Measurements from ENCODE around the gene TEX261. TPM values are rescaled to one million over a fixed set of nuclear protein-coding genes. Genes with fewer than 3 reads are reported as not detected.

Gene TEX261
- total and polyA plus RNA-seq, 2 donors (not counting 3 experiments of a cell fraction or from before 2014, with no cell fraction given), result 71.2 to 98.1 TPM

- no peak for DNase-seq (ENCODE audit: low read depth, low spot score)
- dilution Hi-C loops (cut with MboI; ENCODE audit: extremely low pct_ligation_motif_present, low sequenced_read_pairs) (no loop called here), intact Hi-C loops (cut with micrococcal nuclease) (no loop called here)
- H3K4me2 ChIP-seq (ENCODE audit: insufficient read depth, low read length), result no peak overlapping the region
- no peak overlapping the region for H2AFZ ChIP-seq (ENCODE audit: low read depth, low read length)
- peaks cover 6% of the 10 kb centered on the region for H3K4me1 ChIP-seq (ENCODE audit: control insufficient read depth, extremely low read depth, insufficient read depth, low read length)
- H3K9me1 ChIP-seq (replicated peaks; ENCODE audit: control insufficient read depth, extremely low read depth, insufficient read depth, low read length), result no peaks in the 10 kb centered on the region
- TF ChIP-seq EZH2 (IDR thresholded peaks at IDR 0.05; ENCODE audit: borderline replicate concordance, low read depth, low read length, severe bottlenecking) (no peak), CTCF (IDR thresholded peaks at IDR 0.05; ENCODE audit: extremely low read depth in 1 of 2, insufficient read depth in 1 of 2, low read depth in 1 of 2, low read length in 2 of 2) (no peak), POLR2AphosphoS5 (IDR thresholded peaks at IDR 0.05; ENCODE audit: insufficient read depth, low read depth, low read length) (no peak), JUN (IDR thresholded peaks at IDR 0.05; ENCODE audit: borderline replicate concordance, insufficient read depth, insufficient read length, low read depth) (no peak), MAX (IDR thresholded peaks at IDR 0.05; ENCODE audit: insufficient read depth, insufficient read length) (no peak), FOS (IDR thresholded peaks at IDR 0.05; ENCODE audit: borderline replicate concordance, insufficient read depth, low read length) (no peak), MYC (IDR thresholded peaks at IDR 0.05; ENCODE audit: low read depth, low read length) (no peak), POLR2A (IDR thresholded peaks at IDR 0.05; ENCODE audit: low read depth, low read length) (no peak), GATA2 (IDR thresholded peaks at IDR 0.05; ENCODE audit: insufficient read depth, insufficient read length, low read depth, low read length) (no peak)
- H3K27me3 ChIP-seq (ENCODE audit: control insufficient read depth in 2 of 2, insufficient read depth in 2 of 2, low read length in 2 of 2), result peaks cover 0 to 2% of the 10 kb centered on the region in 2 experiments
- H3K4me3 ChIP-seq (replicated peaks in 1 of 3; ENCODE audit: insufficient read depth in 1 of 3, low read depth in 1 of 3, low read length in 3 of 3), result no peak overlapping the region
- no peaks in the 10 kb centered on the region for H3K36me3 ChIP-seq (ENCODE audit: control insufficient read depth in 2 of 2, extremely low read depth in 1 of 2, insufficient read depth in 2 of 2, low read length in 2 of 2)
- no peak overlapping the region for H3K27ac ChIP-seq (ENCODE audit: insufficient read depth, low read depth, low read length)
- H3K79me2 ChIP-seq (ENCODE audit: control insufficient read depth, insufficient read depth, low read length), result no peaks in the 10 kb centered on the region
- FAIRE-seq, result no peak
- no TSS peak for BruUV-seq (replicated peaks)
- ChIA-PET POLR2A (no interaction called here), CTCF (interaction anchor here (1.4 to 1.9 kb wide), 3 partner anchors 22 to 153 kb away, joined by 4 to 8 read pairs (median 4); no protein-coding TSS in a partner anchor)
- no peaks in the 10 kb centered on the region for H3K9me3 ChIP-seq (replicated peaks; ENCODE audit: control insufficient read depth, insufficient read depth, low read length)
- H3K9ac ChIP-seq (replicated peaks; ENCODE audit: extremely low read depth, insufficient read depth, low read length), result no peak overlapping the region
- no peaks in the 10 kb centered on the region for H4K20me1 ChIP-seq (replicated peaks; ENCODE audit: control insufficient read depth, extremely low read depth, insufficient read depth, low read length)
These were observed 52.1 kb downstream of the TEX261 start for GRCh38 chr2:70942396-70943204.

Data from endothelial cell of umbilical vein (primary cell).